HG02759 (cell line): Measurements from ENCODE around the gene CYP1B1.
"Not testable (repeated sequence)": the region's sequence is repeated elsewhere in the genome, so short reads cannot be mapped to it uniquely, and the experiment has no call there.

Experiments
- ATAC-seq: cut with Tn5 transposase; IDR thresholded peaks from one replicate; pipeline ENCODE4 v1.9.1; 2021; ENCODE audit warnings: mild to moderate bottlenecking, moderate library complexity; ENCODE audit not compliant: unreplicated experiment

CYP1B1 gene

GRCh38 chr2:38099099-38100028 is 23.4 kb upstream of the CYP1B1 start:
- no peak for ATAC-seq

DNA sequence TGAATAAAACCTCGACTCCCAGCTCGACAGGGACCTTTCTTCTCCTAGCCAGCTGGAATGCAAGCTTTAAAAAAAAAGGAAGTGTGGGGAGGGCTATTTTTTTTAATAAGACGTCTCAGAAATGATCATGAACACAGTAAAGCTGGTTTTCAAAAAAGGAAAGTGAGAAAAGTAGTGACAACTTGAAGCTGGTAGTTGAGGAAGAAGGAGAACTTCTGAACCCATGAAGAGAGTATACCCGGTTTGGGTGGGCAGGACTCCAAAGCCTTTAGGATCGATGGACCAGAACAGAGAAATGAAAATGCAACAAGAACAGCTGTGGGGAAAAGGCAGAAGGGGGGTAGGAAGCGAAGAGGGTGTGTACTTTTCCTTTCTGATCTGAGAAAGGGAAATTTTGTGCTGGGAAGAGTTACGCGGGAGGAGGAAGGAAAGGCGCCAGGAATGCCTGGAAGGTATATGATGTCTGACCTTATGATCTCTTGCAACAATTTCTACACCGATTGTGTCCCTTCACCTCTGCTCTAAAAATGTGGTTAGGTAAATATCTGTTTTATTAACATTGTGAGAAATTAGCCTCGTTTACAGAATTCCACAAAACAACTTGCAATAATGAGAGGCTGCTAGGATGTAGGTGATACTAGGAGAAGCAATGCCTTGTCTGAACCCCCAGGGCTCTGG is 22.6 kb upstream of the CYP1B1 start:
- ATAC-seq, result no peak

GRCh38 chr2:38097988-38098385 is 22.0 kb upstream of the CYP1B1 start:
- no peak for ATAC-seq

- ATAC-seq, result no peak
These were observed 21.5 kb upstream of the CYP1B1 start for GRCh38 chr2:38097258-38097987.

- ATAC-seq, result no peak
These were observed 20.3 kb upstream of the CYP1B1 start for GRCh38 chr2:38095996-38096861.

DNA sequence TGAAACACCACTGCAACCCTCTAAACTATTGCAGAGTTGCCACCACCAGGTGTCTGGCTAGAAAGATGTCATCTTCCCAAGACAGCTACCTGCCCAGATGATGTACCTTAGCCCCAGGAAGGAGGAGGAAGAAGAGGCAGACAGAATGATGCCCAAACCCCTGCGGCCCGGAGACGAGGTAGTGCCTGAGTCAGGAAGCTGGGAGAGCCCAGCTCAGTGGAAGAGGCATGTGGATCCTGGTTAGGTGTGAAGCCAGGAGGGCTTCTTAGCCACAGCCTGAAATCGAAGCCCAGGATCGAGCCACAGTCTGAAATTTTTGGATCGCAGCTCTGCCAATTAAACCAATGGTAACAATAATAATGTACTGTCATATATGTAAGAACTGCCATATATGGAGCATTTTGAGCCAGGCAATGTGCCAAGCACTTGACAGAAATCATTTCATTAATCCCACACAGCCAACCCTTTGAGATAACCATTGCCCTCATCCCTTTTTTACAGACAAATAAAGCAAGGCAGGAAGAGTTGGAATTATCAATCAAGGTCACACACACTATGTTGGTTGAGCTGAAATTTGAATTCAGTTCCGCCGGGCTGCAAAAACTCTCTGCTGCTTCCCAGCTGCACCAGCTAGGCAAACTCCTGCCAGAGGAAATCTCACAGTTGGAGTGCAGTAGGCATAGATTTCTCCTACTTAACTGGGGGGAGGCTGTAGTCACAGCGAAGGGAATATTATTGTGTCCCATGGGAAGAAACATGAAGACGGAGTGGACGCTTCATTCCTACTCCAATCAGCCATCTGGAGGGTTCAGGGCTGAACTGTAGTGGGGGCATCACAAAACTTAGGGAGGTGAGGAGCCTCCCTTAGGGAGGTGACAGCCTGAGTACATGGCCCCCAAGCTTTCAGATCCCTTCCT is 19.4 kb upstream of the CYP1B1 start:
- ATAC-seq, result no peak

DNA sequence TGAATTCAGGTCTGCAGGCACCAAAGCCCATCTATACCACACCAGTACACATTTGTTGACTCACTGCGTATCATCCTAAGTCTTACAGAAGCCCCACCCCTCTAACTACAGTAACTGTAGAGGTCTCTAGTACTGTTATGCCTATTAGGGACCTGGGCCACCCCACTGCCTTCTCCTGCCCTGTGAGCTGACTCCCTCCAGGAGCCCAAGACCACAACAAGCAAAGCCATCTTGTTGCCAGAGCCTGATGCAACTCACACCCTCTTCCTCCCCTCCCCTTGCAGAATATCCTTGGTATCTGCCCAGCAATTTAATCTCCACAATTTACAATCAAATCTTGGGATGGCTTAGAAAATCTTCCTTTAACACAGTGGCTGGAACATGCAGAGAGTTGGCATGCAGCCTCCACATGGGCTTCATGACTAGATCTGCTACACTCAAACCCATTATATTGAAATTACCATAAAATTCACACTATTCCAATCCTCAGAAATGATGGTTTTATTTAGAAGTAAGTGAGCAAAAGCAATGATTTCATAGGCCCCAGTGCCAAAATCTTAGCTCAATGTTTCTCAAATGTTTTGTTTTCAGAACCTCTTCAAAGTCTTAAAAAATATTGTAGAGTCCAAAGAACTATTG is 17.7 kb upstream of the CYP1B1 start:
- ATAC-seq, result no peak

GRCh38 chr2:38092196-38092902 is 16.4 kb upstream of the CYP1B1 start:
- ATAC-seq, result no peak

DNA sequence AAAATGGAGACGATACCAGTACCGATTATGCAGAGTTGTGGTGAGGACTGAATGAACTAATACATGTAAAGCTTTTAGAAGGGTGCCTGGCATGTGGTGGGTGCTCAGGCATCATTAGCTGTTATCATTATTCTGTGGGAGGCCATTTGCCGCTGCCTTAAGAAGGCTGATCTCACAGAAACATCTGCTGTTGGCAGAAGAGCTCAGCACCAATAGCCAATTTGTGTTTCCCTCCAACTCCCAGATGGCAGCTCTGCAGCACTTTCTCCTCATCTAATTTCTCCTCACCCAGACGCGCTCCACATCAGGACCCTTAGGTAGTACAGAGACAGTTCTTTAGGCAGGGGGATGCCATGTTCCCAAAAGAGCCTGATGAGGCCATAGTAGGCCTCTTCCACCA is 15.8 kb upstream of the CYP1B1 start:
- ATAC-seq, result no peak

- no peak for ATAC-seq
These were observed 15.0 kb upstream of the CYP1B1 start for GRCh38 chr2:38090928-38091327.

DNA sequence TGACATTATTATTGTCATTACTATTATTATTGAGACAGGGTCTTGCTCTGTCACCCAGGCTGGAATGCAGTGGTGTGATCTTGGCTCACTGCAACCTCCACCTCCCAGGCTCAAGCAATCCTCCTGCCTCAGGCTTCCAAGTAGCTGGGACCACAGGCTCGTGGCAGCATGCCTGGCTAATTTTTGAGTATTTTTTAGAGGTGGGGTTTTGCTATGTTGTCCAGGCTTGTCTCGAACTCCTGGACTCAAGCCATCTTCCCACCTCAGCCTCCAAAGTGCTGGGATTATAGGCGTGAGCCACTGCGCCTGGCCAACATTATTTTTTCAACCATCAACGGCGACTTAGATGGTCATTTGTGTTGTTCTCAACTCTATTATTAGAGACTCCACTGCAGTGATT is 14.3 kb upstream of the CYP1B1 start:
- ATAC-seq, result not testable (repeated sequence)

DNA sequence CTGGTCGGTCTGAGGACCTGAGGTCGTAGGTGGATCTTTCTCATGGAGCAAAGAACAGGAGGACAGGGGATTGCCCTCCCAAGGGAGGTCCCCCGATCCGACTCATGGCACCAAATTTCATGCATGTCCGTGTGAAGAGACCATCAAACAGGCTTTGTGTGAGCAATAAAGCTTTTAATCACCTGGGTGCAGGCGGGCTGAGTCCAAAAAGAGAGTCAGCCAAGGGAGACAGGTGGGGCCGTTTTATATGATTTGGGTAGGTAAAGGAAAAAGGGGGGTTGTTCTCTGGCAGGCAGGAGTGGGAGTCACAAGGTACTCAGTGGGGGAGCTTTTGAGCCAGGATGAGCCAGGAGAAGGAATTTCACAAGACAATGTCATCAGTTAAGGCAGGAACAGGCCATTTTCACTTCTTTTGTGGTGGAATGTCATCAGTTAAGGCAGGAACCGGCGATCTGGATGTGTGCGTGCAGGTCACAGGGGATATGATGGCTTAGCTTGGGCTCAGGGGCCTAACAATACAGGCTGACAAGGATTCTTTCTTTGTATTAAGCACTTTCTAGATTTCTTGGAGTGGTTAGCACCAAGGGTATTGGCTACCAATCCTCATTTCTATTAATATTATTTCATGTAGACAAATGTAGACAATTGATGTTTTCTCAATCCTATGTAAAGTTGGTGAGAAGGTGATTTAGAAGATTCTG is 10.2 kb upstream of the CYP1B1 start:
- not testable (repeated sequence) for ATAC-seq

GRCh38 chr2:38084556-38084955 is 8.6 kb upstream of the CYP1B1 start:
- not testable (repeated sequence) for ATAC-seq

DNA sequence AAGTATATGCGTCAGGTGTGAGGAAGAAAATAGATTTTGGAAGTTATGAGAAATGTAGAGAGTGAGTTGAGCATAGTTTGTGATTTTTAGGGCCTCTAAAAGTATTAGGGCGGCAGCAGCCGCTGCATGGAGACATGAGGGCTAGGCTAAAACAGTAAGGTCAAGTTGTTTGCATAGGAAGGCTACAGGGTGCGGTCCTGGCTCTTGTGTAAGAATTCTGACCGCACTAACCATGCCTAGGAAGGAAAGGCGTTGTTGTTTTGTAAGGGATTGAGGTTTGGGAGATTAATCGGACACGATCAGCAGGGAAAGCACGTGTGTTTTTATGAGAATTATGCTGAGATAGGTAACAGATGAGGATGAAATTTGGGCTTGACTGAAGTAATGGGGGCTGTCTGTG is 6.8 kb upstream of the CYP1B1 start:
- not testable (repeated sequence) for ATAC-seq

DNA sequence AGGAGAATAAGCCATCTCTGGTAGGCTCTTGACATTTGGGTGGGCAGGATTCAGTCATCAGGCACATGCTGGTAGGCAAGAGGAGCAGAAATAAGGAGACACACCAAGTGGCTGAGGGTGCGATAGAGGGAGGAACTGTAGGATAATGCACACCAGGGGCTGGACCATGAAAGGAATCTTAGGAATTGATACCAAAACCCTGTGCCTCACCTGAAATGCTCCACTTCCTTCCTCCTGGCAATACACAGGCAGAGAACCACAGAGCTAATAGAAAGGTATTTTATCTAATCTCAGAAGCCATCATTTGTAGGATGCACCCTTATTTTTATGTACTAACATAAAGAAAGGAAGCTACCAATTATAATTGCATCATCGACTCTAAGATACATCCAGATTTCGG is 4.4 kb upstream of the CYP1B1 start:
- no peak for ATAC-seq

DNA sequence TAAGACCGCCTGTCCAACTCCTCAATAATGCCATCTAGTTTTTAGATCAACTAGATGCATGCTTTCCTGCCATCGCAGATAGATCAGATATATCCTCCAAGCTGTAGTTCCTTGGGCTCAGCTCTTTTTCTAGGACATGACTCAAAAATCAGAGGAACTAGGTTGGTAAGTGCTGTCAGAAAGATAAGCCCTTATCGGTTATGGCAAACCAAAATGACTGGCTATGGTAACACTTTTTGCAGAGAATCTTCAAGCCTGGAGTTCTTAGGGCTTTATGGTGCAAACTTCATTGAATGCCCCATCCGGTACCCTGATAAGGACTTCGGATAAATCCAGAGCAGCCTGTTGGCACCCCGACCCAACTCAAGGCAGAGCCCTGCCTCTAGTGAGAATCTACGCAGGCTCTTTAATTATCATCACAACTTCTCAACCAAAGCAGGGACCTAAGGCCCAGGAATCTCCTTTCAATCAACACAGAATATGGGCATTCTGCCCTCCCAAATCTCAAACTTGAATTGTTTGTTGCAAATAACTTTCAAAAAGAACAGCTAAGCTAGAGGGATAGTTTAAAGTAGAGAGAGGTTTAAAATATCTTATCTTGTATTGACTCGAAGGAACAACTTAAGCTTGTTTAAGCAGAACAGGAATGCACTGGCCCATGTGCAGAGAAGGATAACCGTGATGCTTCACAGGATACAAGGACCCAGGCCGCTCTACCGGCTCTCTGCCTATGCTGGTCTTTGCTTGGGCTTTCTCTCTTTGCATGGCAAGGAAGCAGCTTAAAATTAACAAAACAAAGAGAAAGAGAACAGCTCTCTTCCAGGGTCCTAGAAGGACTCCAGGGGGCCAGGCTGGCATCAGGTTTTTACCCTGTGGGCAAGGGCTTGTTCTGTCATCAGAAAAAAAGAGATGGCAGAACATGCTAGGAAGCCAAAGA is 3.4 kb upstream of the CYP1B1 start:
- ATAC-seq, result no peak

GRCh38 chr2:38077431-38077769 is 1.4 kb upstream of the CYP1B1 start:
- no peak for ATAC-seq
